Fibroblast of skin of left quadriceps (primary cell): ENCODE data around the gene TMEM106C.
"Not testable (repeated sequence)": the region's sequence is repeated elsewhere in the genome, so short reads cannot be mapped to it uniquely, and the experiment has no call there.

ENCODE experiments used
- DNase-seq, 2 experiments: peaks; one replicate each; pipeline ENCODE4 v3.0.0-alpha.2; 2013; ENCODE audit warnings: low read depth in 2 of 2

Gene TMEM106C

GRCh38 chr12:47949441-47950341 lies 13.7 kb upstream of the TMEM106C start:
- peak; percentile 52 to 55 for DNase-seq

GRCh38 chr12:47950856-47951468 lies 12.4 kb upstream of the TMEM106C start:
- no peak for DNase-seq

- DNase-seq: no peak
Observed at GRCh38 chr12:47954058-47954457, 9.3 kb upstream of the TMEM106C start.

- DNase-seq: no peak
Observed at GRCh38 chr12:47954467-47955045, 8.8 kb upstream of the TMEM106C start.

DNA sequence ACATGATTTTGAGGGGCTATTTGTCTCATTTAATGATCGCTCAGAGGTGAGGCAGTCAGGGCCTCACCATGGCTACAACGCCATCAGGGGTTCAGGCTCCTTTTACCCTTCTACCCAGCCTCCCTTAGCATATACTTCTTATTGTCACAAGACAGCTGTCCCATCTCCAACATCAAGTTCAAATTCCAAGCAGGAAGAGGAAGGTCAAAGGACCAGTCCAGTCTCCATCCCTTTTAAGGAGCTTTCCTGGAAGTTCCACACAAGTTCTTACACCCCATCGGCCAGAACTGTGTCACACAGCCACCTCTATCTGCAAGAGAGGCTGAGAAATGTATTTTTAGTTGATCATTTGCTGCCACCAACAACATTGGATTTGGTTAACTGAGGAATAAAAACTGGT lies 8.3 kb upstream of the TMEM106C start:
- DNase-seq: no peak

DNA sequence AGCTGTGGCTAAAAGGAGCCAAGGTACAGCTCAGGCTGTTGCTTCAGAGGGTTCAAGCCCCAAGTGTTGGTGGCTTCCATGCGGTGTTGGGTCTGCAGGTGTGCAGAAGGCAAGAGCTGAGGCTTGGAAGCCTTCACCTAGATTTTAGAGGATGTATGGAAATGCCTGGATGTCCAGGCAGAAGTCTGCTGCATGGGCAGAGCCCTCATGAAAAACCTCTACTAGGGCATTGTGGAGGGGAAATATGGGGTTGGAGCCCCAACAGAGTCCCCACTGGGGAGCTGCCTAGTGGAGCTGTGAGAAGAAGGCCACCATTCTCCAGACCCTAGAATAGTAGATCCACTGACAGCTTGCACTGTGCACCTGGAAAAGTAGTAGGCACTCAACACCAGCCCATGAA lies 5.7 kb upstream of the TMEM106C start:
- DNase-seq: not testable (repeated sequence)

DNA sequence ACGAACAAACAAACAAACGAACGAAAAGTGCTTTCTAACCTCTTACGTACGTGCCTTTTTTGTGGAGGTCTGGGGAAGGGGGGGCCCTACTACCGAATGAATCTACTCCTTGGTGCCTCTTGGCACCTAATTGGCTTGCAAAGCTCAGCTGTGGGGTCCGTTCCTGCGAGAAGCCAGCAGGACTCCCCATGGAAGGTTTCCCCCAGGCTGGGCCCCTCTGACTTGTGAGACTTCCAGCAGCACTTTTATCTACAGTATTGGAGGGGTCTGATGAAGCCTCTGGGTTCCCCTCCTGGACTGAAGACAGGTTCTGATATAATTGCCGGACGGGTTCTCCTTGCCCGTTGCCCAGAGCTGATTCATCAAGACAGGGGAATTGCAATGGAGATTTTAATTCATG lies 1.2 kb upstream of the TMEM106C start:
- no peak for DNase-seq

DNA sequence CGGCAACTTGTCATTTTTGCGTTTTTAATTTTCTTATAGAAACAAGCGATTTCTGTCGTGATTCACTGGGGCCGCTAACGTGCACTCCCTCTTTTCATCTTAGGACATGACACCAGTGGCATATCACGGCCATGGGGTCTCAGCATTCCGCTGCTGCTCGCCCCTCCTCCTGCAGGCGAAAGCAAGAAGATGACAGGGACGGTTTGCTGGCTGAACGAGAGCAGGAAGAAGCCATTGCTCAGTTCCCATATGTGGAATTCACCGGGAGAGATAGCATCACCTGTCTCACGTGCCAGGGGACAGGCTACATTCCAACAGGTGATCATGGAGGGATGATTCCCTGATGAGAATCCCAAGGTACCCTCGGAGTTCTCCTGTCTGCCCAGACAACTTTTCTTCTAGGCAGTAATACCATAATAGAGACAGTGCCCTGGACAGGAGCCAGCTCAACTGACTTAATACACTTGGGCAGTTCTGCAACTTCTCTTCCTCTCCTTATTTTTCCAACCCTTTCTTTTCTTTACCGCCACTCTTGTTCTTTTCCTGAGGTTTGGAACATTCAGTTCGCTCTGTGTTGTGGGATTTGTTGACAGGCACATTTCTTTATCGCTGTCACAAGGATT lies 821 bp downstream of the TMEM106C start:
- DNase-seq: no peak

GRCh38 chr12:47965581-47965980 lies 2.2 kb downstream of the TMEM106C start:
- no peak for DNase-seq

DNA sequence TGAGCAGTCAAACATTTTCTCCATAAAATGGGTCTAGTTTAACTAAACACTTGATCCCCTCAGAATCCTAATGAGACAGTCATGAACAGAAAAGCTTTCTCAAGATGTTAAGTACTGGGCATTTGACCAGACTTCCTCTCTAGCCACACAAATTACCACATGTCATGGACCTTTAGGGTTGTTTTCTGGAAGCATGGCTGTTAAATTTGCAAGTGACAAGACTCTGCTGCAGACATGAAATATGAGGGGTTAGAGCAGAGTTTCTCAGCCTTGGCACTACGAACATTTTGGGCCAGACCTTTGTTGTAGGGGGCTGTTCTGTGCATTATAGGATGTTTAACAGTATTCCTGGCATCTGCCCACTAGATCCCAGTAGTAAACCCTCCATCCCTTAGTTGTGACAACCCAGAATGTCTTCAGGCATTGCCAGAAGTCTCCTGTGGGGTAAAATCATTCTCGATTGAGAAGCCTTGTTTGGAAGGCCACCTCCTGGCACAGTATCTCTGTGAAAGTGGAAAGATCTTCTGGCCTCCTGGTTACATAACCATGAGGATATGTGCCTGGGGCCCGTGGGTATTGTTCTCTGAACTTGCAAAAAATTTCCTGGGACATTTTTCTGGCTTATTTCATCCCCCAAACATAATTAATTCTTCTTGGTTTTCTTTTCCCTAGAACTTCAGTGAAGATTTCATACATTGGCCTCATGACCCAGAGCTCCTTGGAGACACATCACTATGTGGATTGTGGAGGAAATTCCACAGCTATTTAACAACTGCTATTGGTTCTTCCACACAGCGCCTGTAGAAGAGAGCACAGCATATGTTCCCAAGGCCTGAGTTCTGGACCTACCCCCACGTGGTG lies 4.3 kb downstream of the TMEM106C start:
- DNase-seq: peak; percentile 44 to 46

GRCh38 chr12:47969845-47970244 lies 6.4 kb downstream of the TMEM106C start:
- DNase-seq: no peak

DNA sequence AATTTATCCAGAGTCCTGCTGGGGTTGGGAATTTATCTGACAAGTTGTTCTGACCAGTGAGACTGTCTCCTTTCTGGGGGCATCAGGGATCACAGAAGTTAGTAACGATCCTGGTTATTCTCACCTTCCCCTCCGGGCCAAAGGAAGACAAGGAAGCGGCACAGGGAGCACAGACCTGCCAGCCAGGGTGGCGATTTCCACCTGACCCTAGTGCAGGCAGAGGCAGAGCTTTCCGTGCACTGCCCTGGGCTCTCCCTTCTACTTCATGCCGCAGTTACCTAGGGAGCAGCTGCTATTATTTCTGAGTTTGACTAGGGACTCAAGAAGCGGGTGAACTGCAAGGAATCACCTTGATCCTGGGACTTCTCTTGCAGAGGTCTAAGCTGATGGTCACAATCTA lies 7.4 kb downstream of the TMEM106C start:
- DNase-seq: no peak

GRCh38 chr12:47972895-47973294 lies 9.5 kb downstream of the TMEM106C start:
- no peak for DNase-seq

DNA sequence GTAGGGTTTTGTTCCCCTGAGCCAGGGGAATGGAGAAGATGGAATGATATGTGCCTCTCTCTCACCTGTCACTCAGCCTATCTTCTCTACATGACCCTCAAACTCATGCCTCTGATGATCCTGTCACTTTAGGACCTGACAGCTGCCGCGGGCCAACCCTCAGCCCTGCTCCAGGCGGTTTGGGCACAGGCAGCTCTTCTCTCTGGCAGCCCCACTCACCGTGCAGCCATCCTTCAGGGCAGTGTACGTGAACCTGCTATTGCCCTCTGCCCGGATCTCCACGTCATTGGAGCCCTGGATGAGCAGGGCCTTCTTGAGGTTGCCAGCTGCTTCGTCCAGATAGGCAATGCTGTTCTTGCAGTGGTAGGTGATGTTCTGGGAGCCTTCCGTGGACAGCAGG lies 10.5 kb downstream of the TMEM106C start:
- no peak for DNase-seq

DNA sequence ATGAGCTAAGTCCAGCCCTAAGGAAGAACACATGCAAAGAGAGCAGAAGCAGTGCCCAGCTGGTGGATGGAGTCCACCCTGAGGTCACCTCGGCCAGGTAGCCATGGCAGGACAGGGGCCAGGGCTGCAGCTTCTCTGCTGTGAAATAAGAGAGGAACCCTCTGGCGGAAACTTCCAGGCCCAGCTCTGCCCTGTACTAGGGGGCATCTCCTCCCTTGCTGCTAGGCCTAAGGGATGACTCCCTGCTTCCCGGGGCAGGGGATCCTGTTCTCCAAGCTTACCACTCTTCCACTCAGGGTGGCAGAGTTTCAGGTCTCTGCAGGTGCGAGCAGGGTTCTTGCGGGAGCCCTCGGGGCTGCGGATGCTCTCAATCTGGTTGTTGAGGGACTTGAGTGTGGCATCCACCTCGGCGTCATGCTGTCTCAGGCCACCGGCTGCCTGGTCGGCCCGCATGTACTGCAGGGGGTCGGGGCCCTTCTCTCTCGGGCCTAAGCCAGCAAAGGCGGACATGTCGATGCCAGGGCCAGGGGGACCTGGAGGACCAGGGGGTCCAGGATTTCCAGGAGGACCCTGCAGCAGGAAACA lies 11.7 kb downstream of the TMEM106C start:
- DNase-seq: no peak

DNA sequence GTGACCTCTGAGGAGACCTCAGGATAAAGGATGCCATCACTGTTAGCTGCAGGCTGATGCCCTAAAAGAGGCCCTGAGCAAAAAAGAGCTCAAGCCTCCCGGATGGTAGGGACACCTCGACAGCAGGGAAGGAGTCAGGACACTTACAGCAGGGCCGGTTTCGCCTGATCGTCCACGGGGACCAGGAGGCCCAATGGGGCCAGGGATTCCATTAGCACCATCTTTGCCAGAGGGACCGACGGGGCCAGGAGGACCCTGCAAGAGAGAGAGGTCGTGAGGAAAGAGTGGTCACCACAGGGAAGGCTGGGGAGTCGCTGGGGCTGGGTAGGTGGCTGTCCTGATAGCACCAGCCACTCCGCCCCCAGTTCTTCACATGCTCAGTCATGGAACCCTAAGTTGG lies 12.4 kb downstream of the TMEM106C start:
- no peak for DNase-seq

DNA sequence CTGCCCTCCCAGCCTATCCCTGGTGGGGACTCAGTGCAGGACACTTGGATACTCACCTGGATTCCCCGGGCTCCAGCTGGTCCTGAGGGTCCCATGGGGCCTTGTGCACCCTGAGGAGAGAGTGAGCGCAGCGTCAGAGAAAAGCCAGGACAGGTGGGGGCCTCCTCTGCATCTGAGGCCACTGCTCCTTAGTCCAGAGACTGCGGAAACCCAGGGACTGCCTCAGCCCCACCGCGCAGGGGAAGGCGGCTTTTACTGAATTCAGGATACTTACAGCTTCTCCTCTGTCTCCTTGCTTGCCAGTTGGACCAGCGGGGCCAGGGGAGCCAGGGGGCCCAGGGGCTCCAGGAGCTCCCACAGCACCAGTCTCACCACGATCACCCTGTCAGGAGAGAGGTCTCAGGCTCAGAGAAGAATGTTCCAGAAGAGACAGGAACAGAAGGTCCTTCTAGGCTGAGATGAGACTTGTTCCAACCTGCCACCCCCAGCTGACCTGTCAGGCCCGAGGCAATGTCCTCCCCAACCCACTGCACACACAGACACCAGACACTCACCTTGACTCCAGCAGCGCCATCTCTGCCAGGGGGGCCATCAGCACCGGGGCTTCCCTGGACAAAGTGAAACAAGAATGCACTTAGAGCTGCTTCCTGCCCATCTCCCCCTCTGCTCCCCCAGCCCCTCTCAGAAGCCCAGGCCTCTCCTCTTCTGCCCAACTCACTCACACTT lies 13.8 kb downstream of the TMEM106C start:
- DNase-seq: no peak

- DNase-seq: no peak
Observed at GRCh38 chr12:47977772-47978597, 14.6 kb downstream of the TMEM106C start.

GRCh38 chr12:47978598-47978873 lies 15.1 kb downstream of the TMEM106C start:
- no peak for DNase-seq

DNA sequence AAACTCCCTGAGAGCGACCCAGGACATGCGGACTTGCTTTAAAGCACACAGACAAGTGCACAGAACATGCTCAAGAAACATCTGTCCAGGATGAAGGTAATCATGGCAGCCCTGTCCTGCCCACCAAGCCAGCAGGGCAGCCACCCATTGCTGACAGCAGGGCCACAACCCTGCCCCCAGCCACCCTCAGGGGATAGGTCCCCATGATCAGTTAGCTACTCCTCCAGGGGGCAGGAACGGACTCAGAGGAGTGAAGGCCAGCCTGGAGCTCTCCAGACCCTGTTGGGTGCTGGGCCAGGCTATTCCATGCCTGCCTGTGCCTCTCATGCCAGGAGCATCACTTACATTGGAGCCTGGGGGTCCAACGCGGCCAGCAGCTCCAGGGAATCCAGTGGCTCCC lies 15.8 kb downstream of the TMEM106C start:
- no peak for DNase-seq
